C4-2B (cell line): Measurements from ENCODE around the gene CYLD.

Source experiments
- ZFX ChIP-seq: fragments of 450-650 bp; IDR thresholded peaks from 2 replicates; pipeline ENCODE4 v1.6.1; 2017
- TF ChIP-seq, protein P1 (sequence below): fragments of 450-650 bp; conservative IDR thresholded peaks from 2 replicates; pipeline ENCODE4 v1.5.1; 2017; ENCODE audit warnings: mild to moderate bottlenecking

DNA sequence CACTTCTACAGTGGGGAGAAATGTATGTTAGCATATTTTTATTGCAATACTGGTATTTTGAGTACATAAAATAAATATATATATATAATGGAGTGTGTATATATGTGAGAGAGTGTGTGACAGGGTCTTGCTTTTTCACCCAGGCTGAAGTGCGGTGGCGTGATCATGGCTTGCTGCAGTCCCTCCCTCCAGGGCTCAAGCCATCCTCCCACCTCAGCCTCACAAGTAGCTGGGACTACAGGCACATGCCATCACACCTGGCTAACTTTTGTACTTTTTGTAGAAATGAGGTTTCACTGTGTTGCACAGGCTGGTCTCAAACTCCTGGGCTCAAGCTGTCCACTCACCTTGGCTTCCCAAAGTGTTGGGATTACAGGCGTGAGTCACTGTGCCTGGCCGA is 4.1 kb downstream of the CYLD start:
- TF ChIP-seq, protein P1, sequence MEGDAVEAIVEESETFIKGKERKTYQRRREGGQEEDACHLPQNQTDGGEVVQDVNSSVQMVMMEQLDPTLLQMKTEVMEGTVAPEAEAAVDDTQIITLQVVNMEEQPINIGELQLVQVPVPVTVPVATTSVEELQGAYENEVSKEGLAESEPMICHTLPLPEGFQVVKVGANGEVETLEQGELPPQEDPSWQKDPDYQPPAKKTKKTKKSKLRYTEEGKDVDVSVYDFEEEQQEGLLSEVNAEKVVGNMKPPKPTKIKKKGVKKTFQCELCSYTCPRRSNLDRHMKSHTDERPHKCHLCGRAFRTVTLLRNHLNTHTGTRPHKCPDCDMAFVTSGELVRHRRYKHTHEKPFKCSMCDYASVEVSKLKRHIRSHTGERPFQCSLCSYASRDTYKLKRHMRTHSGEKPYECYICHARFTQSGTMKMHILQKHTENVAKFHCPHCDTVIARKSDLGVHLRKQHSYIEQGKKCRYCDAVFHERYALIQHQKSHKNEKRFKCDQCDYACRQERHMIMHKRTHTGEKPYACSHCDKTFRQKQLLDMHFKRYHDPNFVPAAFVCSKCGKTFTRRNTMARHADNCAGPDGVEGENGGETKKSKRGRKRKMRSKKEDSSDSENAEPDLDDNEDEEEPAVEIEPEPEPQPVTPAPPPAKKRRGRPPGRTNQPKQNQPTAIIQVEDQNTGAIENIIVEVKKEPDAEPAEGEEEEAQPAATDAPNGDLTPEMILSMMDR: no peak
- no peak for TF ChIP-seq ZFX
